Neural cell (in vitro differentiated cells): ENCODE measurements around the gene TSC22D3.

Source experiments
- CTCF ChIP-seq: fragments of 450-650 bp; IDR thresholded peaks from 2 replicates; pipeline ENCODE4 v1.5.1; 2014; ENCODE audit warnings: antibody characterized with exemption, mild to moderate bottlenecking, moderate library complexity; ENCODE audit not compliant: poor library complexity, severe bottlenecking
- EP300 ChIP-seq: fragments of 450-650 bp; conservative IDR thresholded peaks from 2 replicates; pipeline ENCODE4 v1.6.1; 2014; ENCODE audit warnings: antibody characterized with exemption, mild to moderate bottlenecking, moderate library complexity; ENCODE audit not compliant: poor library complexity, severe bottlenecking
- EZH2 ChIP-seq: fragments of 200-600, 300-800 bp; shearing (Covaris generic), sonication (generic); IDR thresholded peaks from 2 replicates; pipeline ENCODE4 v1.6.1; 2014; ENCODE audit warnings: antibody characterized with exemption, low read length, borderline replicate concordance, mild to moderate bottlenecking; ENCODE audit not compliant: insufficient read depth, poor library complexity, severe bottlenecking
- REST ChIP-seq: IDR thresholded peaks from 2 replicates; pipeline ENCODE4 v1.6.1; 2012; ENCODE audit warnings: borderline replicate concordance
- SMC3 ChIP-seq: fragments of 450-650 bp; conservative IDR thresholded peaks from 2 replicates; pipeline ENCODE4 v1.6.1; 2014; ENCODE audit warnings: antibody characterized with exemption, mild to moderate bottlenecking, moderate library complexity; ENCODE audit not compliant: poor library complexity
- TAF1 ChIP-seq: IDR thresholded peaks from 2 replicates; pipeline ENCODE4 v1.6.1; 2012; ENCODE audit warnings: low read depth

GRCh38 chrX:107708762-107709161, 66.8 kb downstream of the TSC22D3 start:
- no peak for TF ChIP-seq EZH2
- no peak for TF ChIP-seq EP300
- no peak for TF ChIP-seq CTCF
- no peak for TF ChIP-seq TAF1
- TF ChIP-seq SMC3, result no peak
- no peak for TF ChIP-seq REST
